IPS-NIHi7 (cell line): Measurements from ENCODE around the gene MECP2.
"Not testable (repeated sequence)": the region's sequence is repeated elsewhere in the genome, so short reads cannot be mapped to it uniquely, and the experiment has no call there.

Experiments
- DNase-seq: peaks from one replicate; pipeline ENCODE4 v3.0.0; 2012; ENCODE audit warnings: mixed read lengths; ENCODE audit errors: extremely low spot score

MECP2 gene

DNA sequence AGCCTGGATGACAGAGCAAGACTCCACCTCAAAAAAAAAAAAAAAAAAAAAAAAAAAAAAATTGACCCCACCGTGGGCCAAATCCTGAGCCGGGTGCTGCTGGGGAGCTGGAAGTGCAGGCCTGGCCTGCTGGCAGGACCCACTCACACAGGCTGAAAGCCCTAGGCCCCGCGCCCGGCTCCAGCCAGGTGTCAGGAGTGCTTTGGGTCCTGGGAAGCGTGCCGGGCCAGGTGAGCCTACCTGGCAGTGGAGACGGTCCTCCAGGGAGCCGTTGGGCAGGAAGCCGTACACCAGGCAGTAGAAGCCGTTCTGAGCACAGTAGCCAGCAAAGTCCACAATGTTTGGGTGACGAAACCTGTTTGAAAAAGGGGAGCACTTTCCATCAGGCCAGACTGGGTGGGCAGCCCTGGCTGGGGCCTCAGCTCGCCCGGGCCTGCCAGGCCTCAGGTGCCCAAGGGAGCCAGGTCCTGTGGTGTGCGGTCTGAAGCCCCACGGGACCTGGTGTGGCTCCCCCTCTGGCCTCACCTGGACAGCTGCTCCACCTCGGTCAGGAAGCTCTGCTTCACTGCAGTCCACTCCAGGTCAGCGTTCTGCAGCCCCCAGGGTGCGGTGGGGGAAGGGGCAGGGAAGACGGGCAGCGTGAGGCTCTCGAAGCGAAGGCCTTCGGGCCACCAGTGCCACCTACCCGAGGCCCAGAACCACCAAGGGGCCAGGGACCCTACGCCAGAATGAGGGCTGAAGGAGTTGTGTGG is 79.6 kb downstream of the MECP2 start:
- DNase-seq = no peak

DNA sequence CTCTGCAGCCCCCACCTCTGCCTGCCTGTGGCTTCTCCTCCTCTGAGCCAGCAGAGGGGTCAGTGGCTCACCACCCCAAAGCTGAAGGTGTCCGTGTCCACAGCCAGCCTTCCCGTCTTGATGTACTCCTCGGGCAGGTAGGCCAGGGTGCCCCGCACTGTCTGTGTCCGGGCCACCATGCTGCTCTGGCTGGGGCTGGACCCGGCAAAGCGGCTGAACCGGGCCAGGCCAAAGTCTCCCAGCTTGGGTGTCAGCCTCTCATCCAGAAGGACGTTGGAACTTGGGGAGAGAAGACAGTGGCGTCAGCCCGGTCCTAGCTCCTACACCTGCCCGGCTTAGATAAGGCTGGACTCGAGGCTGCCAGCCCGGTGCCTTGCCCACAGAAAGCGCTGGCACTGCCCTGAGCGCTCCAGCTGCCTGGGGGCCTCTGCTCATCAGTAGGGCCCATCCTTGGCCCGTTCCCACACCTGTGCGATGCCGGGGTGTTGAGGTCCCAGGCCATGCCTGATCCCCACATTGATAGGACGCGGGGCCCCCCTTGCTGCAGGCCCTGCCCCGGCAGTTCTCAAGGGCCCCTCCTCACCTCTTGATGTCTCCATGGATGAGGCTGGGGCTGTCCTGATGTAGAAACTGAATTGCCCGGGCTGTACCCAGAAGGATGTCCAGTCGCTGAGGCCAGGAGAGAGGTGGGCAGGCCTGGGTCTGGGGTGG is 81.0 kb downstream of the MECP2 start:
- DNase-seq = no peak

DNA sequence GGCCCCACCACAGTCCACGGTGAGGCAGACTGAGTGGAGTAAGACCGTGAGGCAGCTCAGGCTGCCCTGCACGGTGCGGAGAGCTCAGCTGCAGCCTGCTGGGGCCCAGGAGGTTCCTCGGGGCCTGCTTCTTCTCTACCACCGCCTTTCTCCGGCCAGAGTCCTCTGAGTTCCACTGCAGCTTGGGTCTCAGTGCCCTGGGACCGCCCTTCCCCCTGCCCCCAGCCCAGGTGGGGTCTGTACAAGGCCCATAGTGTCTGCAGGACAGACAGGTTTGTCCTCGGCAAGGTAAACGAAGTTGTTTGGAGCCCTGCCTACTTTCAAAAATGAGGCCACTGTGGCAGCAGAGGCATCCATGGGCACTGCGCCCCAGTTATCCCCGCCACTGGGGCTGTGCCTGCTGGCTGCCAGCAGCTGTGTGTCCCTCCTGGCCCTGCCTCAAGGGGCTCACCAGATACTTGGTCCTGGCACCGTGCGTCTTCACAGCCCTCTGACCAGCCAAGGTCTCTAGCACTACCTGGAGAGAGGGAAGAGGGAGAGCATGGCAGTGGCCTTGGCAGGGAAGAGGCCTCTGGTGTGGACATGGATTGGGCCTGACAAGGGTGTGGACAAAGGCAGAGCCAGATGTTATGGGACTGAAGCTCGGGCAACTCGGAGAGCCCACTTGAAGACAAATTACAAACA is 81.8 kb downstream of the MECP2 start:
- DNase-seq = no peak

DNA sequence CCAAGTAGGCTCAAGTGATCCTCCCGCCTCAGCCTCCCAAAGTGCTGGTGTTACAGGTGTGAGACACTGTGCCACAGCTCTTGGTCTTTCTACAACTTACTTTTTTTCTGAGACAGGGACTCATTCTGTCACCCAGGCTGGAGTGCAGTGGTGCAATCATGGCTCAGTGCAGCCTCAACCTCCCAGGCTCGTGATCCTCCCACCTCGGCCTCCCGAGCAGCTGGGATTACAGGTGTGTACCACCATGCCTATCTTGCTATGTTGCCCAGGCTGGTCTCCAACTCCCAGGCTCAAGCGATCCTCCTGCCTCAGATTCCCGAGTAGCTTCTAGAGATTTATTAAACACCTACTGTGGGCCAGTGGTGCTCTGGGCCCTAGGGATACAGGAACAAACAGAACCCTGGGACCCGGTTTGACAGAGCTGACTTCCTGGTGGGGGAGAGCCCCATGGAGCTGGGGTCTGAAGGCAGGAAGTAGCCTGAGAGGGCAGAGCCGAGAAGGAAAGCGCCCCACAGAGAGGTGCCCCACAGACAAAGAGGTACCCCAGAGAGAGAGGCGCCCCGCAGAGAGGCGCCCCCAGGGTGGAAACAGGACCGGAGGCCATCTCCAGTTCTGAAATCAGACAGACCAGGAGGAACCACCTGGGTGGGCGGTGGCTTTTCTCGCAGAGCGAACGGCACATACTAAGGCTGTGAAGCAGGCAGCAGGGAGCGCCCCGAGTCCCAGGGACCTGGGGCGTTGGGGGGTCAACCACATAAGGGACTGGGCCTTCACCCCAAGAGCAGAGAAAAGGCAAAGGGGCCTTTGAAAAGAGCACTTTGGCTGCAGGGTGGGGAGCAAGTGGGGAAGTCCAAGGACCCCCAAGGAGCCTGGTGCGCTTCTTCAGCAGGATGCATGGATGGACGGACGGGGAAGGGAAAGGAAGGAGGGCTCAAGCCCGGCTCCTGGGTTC is 82.8 kb downstream of the MECP2 start:
- no peak for DNase-seq

DNA sequence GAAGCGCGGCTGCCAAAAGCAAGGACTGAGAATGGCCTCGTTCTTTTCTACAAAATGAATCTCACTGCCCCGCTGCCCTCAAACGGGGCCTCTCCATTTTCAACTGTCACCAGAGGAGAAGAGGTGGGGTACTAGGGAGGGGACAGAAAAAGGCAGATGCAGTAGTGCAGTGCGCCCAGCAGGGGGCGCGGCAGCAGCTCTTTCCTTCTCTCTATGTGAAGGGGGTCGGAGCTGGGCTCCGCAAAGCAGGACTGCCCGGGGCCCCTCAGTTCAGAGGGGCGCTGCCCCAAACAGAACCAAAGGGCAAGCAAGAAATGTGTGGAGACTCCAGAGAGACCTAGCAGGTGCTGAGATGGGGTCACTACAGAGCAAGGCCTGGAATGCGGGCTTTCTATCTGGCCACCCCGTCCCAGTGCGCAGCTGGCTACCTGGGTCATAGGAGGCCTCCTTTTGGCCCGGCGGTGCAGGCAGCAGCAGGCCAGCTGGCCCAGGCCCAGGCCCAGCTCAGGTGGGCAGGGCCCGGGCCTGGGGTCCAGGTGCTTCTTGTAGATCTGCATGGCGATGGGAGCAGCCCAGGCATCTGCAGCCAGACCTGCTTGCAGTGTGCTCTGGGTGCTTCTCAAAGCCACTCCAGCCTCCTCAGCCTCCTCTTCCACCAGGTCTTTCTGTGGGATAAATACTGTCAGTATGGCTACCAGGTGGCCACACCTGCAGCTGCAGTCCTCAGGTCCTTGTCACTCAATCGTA is 83.7 kb downstream of the MECP2 start:
- DNase-seq = peak; percentile 65

DNA sequence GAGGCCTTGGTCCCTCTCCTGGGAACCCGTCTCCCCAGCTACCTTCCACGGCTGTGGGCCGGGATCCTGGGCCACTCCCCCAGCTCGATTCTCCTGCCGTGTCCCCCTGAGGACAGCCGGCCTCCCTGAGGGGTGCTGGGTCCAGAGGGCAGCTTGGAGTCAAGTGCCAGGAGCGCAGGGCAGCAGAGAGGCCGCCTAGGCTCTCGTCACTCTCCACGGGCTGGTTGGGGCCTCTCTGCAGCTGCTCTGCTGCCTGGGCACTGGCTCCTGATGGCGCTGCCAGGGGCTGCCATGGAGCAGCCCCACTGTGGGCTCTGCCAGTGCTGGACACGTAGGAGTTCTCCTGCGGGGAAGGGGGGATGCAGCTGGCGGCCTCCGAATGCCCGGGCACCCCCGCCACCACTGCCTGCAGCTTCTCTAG is 84.5 kb downstream of the MECP2 start:
- DNase-seq = no peak

DNA sequence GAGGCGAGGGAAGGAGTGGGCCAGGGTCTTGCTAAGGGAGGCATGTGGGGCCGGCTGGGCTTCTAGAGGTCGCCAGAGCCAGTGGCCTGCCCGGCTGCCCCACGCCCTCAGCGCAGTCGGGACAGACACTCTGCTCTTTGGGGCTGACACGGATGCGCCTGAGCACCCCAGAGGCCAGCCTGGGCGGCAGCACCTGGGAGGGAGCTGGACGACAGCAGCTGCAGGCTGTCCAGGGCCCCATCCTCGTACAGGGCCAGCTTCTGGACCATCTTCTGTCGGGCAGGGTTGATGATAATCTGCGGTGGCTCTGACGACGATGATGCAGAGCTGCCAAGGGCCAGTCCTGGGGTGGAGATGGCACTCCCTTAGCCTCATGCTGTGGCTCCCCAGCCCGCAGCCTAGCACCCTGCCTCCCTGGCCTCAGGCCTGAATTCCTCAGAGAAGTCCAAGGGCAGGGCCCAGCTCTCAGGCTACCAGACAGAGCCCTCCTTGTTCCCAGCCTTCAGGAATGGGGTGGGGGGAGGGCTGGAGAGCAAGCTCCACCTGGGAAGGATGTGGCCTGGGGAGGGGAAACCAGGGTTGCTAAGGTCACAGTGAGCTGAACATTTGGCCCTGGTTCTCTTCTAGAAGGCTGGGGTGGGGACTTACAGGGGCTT is 85.1 kb downstream of the MECP2 start:
- no peak for DNase-seq

DNA sequence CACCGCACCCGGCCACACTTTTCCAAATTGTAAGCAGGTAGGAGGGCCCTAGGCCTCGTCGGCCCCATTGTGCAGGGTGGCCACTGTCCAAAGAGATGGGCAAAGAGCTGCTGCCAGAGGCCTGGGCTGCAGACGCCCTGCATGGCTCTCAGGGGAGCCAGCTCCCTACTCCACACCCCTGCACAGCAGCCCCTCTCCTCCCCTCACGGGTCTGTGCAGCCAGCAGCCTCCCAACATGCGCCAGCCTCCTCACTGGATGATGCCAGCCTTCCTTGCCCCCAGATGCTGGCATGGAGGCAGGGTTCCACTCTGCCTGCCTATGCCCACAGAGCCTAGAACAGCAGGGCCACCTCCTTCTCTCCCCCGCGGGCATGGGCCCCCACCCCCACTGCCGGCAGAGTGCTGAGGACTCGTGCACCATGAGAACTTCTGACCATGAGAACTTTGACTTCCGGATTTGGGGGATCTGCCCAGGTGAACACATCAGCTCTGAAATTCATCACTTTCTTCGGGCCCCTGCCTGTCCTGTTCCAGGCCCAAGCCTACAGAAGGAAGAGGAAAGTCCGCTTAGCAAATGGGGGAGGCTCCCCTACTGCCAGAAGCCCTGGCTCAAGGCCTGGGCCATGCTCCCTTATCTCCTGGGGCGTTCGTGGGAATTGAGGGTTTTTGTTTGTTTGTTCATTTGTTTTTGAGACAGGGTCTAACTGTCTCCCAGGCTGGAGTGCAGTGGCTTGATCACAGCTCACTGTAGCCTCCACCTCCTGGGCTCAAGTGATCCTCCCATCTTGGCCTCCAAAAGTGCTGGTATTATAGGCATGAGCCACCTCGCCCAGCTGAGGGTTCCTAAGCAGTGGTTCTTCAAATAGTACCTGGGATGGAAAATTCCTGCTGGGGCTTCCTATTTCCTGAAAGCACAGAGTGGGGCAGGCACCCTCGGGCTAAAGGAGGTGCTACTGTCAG is 85.9 kb downstream of the MECP2 start:
- DNase-seq = no peak

DNA sequence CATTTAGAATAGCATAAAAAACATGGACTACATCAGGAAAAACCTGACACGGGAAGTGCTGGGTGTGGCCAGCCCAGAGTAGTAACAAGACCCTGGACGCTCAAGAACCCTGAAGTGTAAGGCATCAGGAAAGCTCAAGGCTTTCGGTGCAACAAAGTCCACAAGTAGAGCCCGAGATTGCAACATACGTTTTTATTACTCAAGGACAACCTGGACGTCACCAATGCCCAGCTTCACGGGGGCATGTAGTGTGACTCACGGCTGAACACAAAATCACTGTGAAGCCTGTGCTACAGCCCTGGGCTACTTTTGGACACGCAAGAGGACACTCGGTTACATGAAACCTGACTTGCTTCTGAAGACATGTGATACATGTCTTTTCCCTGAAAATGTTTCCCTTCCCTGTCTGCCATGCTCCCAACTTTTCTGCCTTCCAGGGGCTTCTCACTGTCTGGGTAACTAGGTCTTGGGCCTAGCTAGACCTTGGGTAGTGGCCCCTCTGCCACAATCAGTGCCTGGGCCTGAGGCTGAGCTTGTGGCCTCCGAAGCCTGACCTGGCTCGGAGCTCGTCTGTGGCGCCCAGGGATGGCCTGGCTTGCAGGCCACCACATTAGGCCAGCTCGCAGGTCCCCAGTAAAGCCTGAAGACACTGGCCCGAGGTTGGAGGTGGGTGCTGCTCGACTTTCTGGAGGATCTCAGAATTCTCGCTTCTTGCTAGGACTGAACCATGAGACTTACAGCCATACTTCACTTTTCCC is 87.0 kb downstream of the MECP2 start:
- DNase-seq = no peak

DNA sequence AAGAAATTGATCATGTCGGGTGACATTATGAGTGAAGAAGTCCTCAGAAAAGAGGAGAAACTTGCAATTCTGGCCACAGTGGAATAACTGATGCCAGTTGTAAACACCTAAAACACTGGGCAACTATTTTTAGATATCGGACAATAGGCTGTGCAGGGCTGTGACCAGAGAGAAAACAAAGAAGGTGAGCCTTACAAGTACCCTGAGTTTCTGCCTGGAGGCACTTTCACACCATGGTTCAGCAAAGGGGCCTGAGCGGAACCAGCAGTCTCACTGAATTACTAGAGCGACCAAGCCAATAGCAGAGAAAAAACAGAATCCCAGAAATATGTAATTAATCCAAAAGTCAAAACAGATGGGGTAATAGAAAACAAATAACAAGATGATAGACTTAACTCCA is 89.0 kb downstream of the MECP2 start:
- DNase-seq = no peak

DNA sequence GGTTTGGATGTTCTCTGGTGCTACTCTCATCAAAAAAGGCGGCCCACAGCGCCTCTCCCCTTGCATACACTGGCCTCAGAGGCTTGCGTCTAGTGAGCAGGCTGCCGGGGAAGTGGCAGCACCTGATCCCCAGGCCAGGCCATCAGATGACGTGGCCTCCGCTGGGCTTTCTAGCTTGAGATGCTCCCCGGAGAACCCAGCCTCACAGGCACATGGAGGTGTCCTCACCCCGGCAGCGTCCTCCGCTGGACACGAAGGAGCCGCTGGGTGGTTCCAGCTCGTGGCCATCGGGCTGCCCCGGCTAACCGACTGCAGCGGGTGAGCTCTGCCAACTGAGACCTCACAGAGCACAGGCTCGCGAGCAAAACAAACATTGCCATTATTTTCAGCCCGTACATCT is 90.6 kb downstream of the MECP2 start:
- no peak for DNase-seq

DNA sequence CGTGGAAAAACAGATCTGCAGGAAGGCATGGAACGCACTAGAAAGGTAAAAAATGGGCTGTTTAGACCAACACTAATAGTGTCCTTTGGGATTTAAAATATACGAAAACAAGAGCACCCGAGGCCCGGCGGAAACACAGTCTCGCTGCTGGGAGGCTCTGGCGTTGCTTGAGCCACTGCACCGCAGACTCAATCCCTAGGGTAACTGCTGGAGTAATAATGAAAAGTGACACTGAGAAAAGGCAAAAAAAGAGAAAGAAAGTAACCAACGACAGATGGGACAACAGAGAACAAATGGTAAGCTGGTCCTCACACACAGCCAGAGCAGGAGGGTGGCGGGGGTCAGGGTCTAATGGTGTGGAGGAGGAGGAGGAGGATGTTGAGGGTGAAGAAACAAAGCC is 93.2 kb downstream of the MECP2 start:
- DNase-seq = no peak

DNA sequence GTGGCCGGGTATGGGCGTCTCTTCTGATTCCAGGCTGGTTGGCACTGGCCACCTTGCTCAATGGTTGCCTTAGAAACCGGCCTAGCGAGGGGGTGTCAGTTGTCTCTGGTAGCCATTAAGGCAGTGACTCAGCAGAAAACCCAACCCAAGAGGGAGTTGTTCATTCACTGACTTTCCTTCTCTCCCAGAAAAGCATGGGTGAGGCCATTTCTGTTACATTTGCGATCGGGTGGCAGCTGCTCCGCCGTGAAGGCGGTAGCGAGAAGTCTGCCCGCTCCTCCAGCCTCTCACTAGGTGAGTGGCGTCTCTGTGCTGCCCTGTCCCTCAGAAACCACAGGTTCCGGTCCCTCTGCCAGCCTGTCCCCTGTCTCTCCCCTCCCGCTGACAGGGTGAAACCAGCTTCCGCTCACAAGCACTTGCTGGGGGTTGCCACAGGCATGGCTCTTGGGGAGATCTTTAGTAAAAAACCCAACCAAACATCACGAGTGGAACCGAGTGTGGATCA is 95.2 kb downstream of the MECP2 start:
- DNase-seq = no peak

DNA sequence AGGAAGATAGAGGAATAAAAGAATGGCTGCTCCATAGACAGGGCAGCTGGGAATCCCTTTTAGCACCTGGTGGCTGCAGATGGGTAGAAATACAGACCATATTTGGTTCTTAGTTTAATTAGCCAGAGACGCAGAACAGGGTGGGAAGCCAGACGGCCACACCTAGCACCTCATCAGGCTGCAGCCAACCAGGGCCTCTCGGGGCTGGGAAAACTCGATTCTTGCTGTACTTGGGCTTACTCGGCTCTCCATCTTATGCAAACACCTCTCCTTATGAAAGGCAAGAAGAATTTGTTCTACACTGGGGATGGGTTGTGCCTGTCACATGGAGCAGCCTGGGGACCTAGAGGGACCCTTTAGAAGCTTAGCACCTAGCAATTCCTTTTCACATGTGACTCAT is 97.5 kb downstream of the MECP2 start:
- no peak for DNase-seq

DNA sequence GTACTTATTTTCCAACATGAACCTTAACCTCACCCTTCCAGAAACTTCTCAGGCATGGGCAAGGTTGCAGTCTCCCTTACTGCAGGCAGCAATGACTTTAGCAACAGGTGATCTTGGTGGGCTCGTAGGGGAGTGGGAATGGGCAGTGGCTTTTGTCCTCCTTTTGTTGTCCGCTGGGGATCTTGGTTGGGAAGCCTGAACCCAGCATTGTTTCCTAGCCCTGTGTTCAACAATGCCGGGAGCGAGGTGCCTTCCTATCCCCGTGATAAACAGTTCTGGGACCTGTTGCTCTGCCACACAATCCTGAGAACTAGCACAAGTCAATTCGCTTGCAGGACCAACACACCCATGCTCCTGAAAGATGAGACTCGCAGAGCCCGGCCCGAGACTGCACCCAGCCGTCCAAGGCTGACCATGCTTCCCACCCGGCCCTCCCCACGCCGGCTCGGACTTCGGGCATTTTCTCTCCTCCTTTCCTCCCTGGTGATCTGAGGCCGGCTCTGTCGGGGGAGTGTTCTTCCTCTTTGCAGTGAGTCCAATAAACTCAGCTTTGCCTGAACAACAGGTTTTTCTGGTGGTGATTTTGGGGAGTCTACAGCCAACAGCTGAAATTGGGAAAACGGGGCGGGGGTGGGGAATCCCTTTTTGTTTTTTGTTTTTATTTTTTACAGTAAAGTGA is 98.0 kb downstream of the MECP2 start:
- no peak for DNase-seq

DNA sequence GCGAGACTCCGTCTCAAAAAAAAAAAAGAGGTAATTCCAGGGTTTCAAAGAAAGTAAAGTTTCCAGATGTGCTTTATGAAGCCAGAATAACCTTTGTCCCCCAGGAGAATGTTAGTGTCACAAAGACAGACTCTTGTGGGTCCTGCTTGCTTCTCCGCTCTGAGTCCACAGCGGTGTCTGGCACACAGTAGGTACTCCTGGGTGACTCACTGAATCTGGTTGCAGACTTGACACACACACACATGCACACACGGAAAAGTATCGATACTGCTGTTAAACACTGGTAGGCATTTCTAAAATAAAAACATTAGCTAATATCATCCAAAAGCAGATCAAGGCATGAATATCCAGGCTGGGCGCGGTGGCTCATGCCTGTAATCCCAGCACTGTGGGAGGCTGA is 102.0 kb downstream of the MECP2 start:
- DNase-seq = no peak

DNA sequence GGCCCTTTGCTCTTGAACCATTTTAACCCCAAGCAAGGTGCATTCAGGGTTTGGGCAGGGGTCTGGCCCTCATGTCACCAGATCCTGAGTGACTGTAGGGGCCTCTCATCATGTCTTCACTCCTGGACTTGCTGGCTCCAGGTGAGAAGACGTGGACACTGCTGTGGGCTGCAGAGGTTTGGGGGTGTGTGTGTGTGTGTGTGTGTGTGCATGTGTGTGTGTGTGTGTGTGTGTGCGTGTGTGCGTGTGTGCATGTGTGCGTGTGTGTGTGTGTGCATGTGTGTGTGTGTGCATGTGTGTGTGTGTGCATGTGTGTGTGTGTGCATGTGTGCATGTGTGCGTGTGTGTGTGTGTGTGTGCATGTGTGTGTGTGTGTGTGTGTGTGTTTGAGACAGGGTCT is 103.1 kb downstream of the MECP2 start:
- not testable (repeated sequence) for DNase-seq

DNA sequence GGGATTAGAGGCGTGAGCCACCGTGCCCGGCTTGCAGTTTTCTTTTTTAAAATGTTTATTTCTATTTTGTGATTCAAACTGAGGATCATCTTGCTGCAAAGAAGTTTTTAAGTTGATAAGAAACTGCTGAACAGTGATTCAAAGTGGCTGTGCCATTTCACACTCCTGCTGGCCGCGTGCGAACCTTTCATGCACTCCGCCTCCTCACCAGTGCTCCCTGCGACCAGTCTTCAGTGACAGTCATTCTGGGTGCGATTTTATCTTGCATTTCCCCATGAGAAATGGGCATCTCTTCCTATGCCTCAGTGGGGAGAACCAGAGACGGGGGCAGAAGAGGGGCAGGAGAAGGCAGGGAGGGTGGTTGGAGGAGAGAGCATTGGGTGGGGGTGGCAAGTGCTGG is 103.5 kb downstream of the MECP2 start:
- no peak for DNase-seq
